Lung (tissue), 12 donors: ENCODE data around the gene GNAI2. TPM values are rescaled to one million over a fixed set of nuclear protein-coding genes. Genes with fewer than 3 reads are reported as not detected.

Experiments
- ATAC-seq: fragments of 200-7000 bp; cut with Tn5 transposase; one replicate; pipeline ENCODE4 v1.9.1; 2020; ENCODE audit warnings: moderate number of reproducible peaks; ENCODE audit not compliant: insufficient read depth, low FRiP score
- DNase-seq, 3 donors: peaks; one replicate each; pipeline ENCODE4 v3.0.0-alpha.2; 2013 to 2017
- H3K27ac ChIP-seq, 2 donors: one replicate each; pipeline ENCODE4 v1.5.1; 2013; ENCODE audit warnings: mild to moderate bottlenecking in 2 of 2, moderate library complexity in 2 of 2, control low read depth in 1 of 2, inconsistent platforms in 1 of 2, low read depth in 1 of 2, low read length in 1 of 2
- H3K27me3 ChIP-seq, 3 donors: one replicate each; pipeline ENCODE4 v1.5.1; 2013; ENCODE audit warnings: low read length in 2 of 3; ENCODE audit not compliant: control insufficient read depth in 3 of 3, insufficient read depth in 3 of 3
- H3K36me3 ChIP-seq, 4 donors: one replicate each; pipeline ENCODE4 v1.5.1; 2013; ENCODE audit warnings: low read length in 4 of 4, mild to moderate bottlenecking in 1 of 4, moderate library complexity in 1 of 4; ENCODE audit not compliant: control insufficient read depth in 4 of 4, insufficient read depth in 4 of 4
- H3K4me1 ChIP-seq, 5 donors: one replicate each; pipeline ENCODE4 v1.5.1; 2013; ENCODE audit warnings: low read length in 5 of 5, mild to moderate bottlenecking in 2 of 5, moderate library complexity in 1 of 5; ENCODE audit not compliant: control insufficient read depth in 5 of 5, insufficient read depth in 5 of 5
- H3K4me3 ChIP-seq: one replicate; pipeline ENCODE4 v1.5.1; 2013; ENCODE audit warnings: mild to moderate bottlenecking, control low read depth, moderate library complexity
- H3K9ac ChIP-seq, 2 donors: one replicate each; pipeline ENCODE4 v1.5.1; 2013; ENCODE audit warnings: low read length in 2 of 2, control low read depth in 1 of 2; ENCODE audit not compliant: insufficient read depth in 1 of 2
- H3K9me3 ChIP-seq, 4 donors: one replicate each; pipeline ENCODE4 v1.5.1; 2013; ENCODE audit warnings: low read length in 3 of 4, mild to moderate bottlenecking in 1 of 4, moderate library complexity in 1 of 4; ENCODE audit not compliant: control insufficient read depth in 4 of 4, insufficient read depth in 3 of 4
- WGBS, 2 donors: extraction: QIAGEN DNeasy Blood & Tissue Kit; methylation state at CpG; one replicate each; pipeline ENCODE4 v1.1.7; 2013; 5-methylcytosine and 5-hydroxymethylcytosine counted together
- polyA plus RNA-seq, 2 donors: library from polyadenylated mRNA; stranded (reverse); fragments of 200-250 nt; gene quantifications; one replicate each; pipeline ENCODE4 v1.2.1, GENCODE V29; 2013
- total RNA-seq, 2 donors: library from RNA; depleted of rRNA in 1 of 2; stranded (reverse); fragments of >200 nt in 1 of 2; gene quantifications; one replicate each; pipeline ENCODE4 v1.2.1, GENCODE V29; 2014 to 2021
- TF ChIP-seq, protein P1 (sequence below): IDR thresholded peaks from 2 replicates; pipeline ENCODE4 v1.5.1; 2012; ENCODE audit warnings: mild to moderate bottlenecking; ENCODE audit errors: control extremely low read depth, extremely low read depth
- donor health status: control.
- donor health status: control.
- donor health status: Bipolar disorder and iron deficiency.
- donor health status: healthy.
- donor health status: DM: yes; HTN: yes; CAD: no.

Gene GNAI2
- total and polyA plus RNA-seq, 4 donors = 217 to 364 (median 278) TPM

DNA sequence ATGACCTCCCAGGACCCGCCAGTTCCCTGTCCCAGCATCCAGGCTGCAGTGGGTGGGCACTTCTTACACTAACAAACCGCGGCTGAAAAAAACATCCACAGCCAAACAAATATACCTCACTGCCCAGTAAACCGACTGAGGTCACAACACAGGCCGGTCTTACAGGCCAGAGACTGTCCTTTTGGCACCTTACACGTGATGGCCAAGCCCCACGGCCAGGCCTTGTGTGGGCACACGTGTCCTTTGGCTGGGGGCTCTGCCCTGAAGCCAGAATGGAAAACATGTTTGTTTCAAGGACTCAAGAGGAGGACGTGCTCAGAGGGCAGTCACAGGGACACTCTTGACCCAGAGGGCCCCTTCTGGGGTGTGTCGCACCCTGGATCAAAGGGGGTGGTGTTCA lies 21.2 kb upstream of the GNAI2 start:
- no peaks in the 10 kb centered on the region for H3K36me3 ChIP-seq
- TF ChIP-seq, protein P1, sequence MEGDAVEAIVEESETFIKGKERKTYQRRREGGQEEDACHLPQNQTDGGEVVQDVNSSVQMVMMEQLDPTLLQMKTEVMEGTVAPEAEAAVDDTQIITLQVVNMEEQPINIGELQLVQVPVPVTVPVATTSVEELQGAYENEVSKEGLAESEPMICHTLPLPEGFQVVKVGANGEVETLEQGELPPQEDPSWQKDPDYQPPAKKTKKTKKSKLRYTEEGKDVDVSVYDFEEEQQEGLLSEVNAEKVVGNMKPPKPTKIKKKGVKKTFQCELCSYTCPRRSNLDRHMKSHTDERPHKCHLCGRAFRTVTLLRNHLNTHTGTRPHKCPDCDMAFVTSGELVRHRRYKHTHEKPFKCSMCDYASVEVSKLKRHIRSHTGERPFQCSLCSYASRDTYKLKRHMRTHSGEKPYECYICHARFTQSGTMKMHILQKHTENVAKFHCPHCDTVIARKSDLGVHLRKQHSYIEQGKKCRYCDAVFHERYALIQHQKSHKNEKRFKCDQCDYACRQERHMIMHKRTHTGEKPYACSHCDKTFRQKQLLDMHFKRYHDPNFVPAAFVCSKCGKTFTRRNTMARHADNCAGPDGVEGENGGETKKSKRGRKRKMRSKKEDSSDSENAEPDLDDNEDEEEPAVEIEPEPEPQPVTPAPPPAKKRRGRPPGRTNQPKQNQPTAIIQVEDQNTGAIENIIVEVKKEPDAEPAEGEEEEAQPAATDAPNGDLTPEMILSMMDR = no peak
- no peak overlapping the region for H3K4me3 ChIP-seq
- H3K27ac ChIP-seq = no peak overlapping the region
- H3K9me3 ChIP-seq = no peaks in the 10 kb centered on the region
- 79 to 84% methylated on average over 10 of the region's 10 CpGs for WGBS, 2 donors
- no peak for ATAC-seq
- no peak for DNase-seq
- no peaks in the 10 kb centered on the region for H3K27me3 ChIP-seq
- H3K4me1 ChIP-seq = no peaks in the 10 kb centered on the region
- H3K9ac ChIP-seq = no peak overlapping the region

DNA sequence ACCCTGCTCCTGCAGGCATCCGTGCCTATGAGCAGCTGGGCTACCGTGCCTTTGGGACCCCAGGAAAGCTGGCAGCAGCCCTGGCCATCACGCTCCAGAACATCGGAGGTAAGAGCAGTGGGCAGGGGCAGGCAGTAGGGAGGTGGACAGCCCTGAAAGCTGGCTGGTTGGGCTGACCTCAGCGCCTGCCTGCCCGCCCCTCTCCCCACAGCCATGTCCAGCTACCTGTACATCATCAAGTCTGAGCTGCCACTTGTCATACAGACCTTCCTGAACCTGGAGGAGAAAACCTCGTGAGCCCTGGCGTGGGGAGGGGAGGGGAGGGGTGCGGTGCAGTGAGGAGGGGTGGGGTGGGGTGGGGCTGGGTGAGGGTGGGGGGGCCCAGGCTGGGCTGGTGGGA lies 20.5 kb upstream of the GNAI2 start:
- no peaks in the 10 kb centered on the region for H3K36me3 ChIP-seq
- TF ChIP-seq, protein P1 = no peak
- H3K9me3 ChIP-seq = no peaks in the 10 kb centered on the region
- 83 to 86% methylated on average over 9 of the region's 9 CpGs for WGBS, 2 donors
- no peak for ATAC-seq
- DNase-seq = no peak
- no peak overlapping the region for H3K27ac ChIP-seq
- H3K27me3 ChIP-seq = no peaks in the 10 kb centered on the region
- no peak overlapping the region for H3K9ac ChIP-seq
- no peak overlapping the region for H3K4me3 ChIP-seq
- H3K4me1 ChIP-seq = peaks cover 0 to 4% (median 0%) of the 10 kb centered on the region in 5 donors

DNA sequence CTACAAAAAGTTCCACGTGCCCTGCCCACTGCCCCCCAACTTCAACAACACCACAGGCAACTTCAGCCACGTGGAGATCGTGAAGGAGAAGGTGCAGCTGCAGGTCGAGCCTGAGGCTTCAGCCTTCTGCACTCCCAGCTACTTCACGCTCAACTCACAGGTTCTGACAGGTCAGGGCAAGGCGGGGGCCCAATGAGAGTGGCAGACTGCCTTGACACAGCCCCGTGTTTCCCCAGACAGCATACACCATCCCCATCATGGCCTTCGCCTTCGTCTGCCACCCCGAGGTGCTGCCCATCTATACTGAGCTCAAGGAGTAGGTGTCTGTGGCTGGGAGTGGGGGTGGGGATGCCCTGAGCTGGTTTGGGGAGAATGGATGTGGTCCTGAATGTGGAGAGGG lies 18.3 kb upstream of the GNAI2 start:
- ATAC-seq (no peak), DNase-seq (no peak)
- Histone ChIP-seq H3K9me3 (no peaks in the 10 kb centered on the region), H3K4me3 (no peak overlapping the region), H3K4me1 (peaks cover 0 to 5% (median 0%) of the 10 kb centered on the region in 5 donors), H3K9ac (no peak overlapping the region), H3K27ac (no peak overlapping the region), H3K36me3 (no peaks in the 10 kb centered on the region), H3K27me3 (no peaks in the 10 kb centered on the region)
- TF ChIP-seq, protein P1 = no peak
- 79 to 86% methylated on average over 10 of the region's 10 CpGs for WGBS, 2 donors

DNA sequence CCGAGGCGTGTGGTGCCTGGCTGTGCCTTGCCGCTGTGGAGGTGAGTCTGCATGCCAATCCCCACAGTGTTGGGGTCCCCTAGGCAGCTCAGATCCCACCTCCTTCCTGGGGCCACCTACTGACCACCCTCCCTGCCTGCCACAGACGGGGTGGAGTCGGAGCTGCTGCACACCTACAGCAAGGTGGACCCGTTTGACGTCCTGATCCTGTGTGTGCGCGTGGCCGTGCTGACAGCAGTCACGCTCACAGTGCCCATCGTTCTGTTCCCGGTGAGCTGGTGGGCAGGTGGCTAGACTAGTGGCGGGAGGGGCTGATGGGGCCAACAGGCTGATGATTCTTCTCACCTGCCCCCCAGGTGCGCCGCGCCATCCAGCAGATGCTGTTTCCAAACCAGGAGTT lies 17.6 kb upstream of the GNAI2 start:
- ATAC-seq (no peak), DNase-seq (no peak)
- Histone ChIP-seq H3K36me3 (no peaks in the 10 kb centered on the region), H3K9me3 (no peaks in the 10 kb centered on the region), H3K4me1 (peaks cover 0 to 5% (median 0%) of the 10 kb centered on the region in 5 donors), H3K27me3 (no peaks in the 10 kb centered on the region), H3K4me3 (no peak overlapping the region), H3K27ac (no peak overlapping the region), H3K9ac (no peak overlapping the region)
- TF ChIP-seq, protein P1 = no peak
- 93 to 95% methylated on average over 17 of the region's 17 CpGs for WGBS, 2 donors
